OCI-LY3 (cell line): ENCODE results near the gene ZBTB49.

Experiments used
- H2AFZ ChIP-seq: fragments of 200-600, 300-600 bp; shearing (Covaris generic); 2 replicates; pipeline ENCODE4 v1.6.0; 2014; ENCODE audit warnings: antibody characterized with exemption, low read depth, low read length
- H3K27ac ChIP-seq: fragments of 200-600, 300-600 bp; sonication (generic); 2 replicates; pipeline ENCODE4 v1.5.1; 2014; ENCODE audit warnings: mild to moderate bottlenecking, low read length, moderate library complexity, mixed read lengths
- H3K27me3 ChIP-seq: fragments of 200-600, 300-600 bp; sonication (generic); 2 replicates; pipeline ENCODE4 v1.6.1; 2014; ENCODE audit warnings: low read depth, low read length, mixed read lengths
- H3K36me3 ChIP-seq: fragments of 200-600, 300-600 bp; sonication (generic); replicated peaks from 2 replicates; pipeline ENCODE3; 2014; ENCODE audit warnings: low read depth, low read length, mixed read lengths
- H3K4me1 ChIP-seq: fragments of 300-600, 200-600 bp; sonication (generic); 2 replicates; pipeline ENCODE4 v1.6.1; 2014; ENCODE audit warnings: low read length, mixed read lengths
- H3K4me2 ChIP-seq: fragments of 200-600, 300-600 bp; sonication (generic); 2 replicates; pipeline ENCODE4 v1.6.1; 2014; ENCODE audit warnings: low read length, mixed read lengths
- H3K4me3 ChIP-seq: fragments of 300-600, 200-600 bp; sonication (generic); 2 replicates; pipeline ENCODE4 v1.5.1; 2014; ENCODE audit warnings: antibody characterized with exemption, mild to moderate bottlenecking, low read length, moderate library complexity
- H3K79me2 ChIP-seq: fragments of 300-600, 200-600 bp; shearing (Covaris generic); 2 replicates; pipeline ENCODE4 v1.6.1; 2014; ENCODE audit warnings: mild to moderate bottlenecking, low read length, mixed read lengths
- H3K9ac ChIP-seq: fragments of 300-600, 200-600 bp; shearing (Covaris generic); 2 replicates; pipeline ENCODE4 v1.6.0; 2014; ENCODE audit warnings: mild to moderate bottlenecking, low read length, moderate library complexity
- H3K9me3 ChIP-seq: fragments of 200-600, 300-600 bp; shearing (Covaris generic); 2 replicates; pipeline ENCODE4 v1.6.1; 2014; ENCODE audit warnings: low read length, mixed read lengths; ENCODE audit not compliant: insufficient read depth
- H4K20me1 ChIP-seq: fragments of 200-600, 300-600 bp; sonication (generic); 2 replicates; pipeline ENCODE4 v1.6.1; 2016; ENCODE audit warnings: low read length, mixed read lengths; ENCODE audit not compliant: insufficient read depth
- EZH2phosphoT487 ChIP-seq: fragments of 200-600 bp; shearing (Covaris generic); IDR thresholded peaks from 2 replicates; pipeline ENCODE4 v1.6.1; 2018; ENCODE audit warnings: antibody characterized with exemption, mixed run types, low read depth
- TF ChIP-seq, protein P1 (sequence below): fragments of 200-600, 300-600 bp; sonication (generic); IDR thresholded peaks from 2 replicates; pipeline ENCODE4 v1.5.1; 2014; ENCODE audit warnings: antibody characterized with exemption, low read length, low read depth

ZBTB49 gene

DNA sequence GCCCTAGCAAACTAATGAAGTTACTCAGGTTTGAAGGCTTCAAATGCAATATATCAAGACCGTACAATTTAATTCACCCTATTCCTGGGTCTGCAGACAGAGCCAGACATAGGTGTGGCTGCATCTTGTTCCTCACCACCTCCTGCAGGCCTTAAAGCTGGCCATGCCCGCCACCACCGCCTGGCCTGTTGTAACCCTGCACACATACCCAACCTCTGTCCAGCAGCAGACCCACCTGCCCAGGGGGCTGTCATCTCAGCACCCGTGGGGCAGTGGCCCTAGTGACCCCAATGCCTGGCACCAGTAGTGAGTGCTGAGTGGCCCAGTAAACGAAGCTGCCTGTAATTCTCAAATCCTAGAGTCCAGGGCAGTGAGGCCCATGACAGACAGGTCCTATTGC is 40.7 kb downstream of the ZBTB49 start:
- Histone ChIP-seq H3K4me3 (no peak overlapping the region), H3K9ac (no peak overlapping the region)
- TF ChIP-seq, protein P1, sequence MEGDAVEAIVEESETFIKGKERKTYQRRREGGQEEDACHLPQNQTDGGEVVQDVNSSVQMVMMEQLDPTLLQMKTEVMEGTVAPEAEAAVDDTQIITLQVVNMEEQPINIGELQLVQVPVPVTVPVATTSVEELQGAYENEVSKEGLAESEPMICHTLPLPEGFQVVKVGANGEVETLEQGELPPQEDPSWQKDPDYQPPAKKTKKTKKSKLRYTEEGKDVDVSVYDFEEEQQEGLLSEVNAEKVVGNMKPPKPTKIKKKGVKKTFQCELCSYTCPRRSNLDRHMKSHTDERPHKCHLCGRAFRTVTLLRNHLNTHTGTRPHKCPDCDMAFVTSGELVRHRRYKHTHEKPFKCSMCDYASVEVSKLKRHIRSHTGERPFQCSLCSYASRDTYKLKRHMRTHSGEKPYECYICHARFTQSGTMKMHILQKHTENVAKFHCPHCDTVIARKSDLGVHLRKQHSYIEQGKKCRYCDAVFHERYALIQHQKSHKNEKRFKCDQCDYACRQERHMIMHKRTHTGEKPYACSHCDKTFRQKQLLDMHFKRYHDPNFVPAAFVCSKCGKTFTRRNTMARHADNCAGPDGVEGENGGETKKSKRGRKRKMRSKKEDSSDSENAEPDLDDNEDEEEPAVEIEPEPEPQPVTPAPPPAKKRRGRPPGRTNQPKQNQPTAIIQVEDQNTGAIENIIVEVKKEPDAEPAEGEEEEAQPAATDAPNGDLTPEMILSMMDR = no peak
- TF ChIP-seq EZH2phosphoT487 = no peak

DNA sequence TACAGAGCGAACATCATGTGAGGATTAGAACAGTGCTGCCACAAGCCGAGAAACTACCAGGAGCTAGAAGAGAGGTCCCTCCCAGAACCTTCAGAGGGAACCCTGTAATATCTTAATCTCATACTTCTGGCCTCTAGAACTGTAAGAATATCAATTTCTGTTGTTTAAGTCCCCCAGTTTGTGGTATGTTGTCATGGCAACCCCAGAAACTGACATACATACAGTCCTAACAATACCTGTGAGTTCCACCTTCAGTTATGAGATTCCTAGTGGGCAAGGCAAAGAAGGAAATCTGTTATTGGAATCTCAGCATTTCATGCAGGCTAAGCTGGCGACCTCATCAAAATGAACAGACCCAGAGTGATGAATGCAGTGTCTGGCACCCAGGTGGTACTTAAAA is 42.5 kb downstream of the ZBTB49 start:
- H3K79me2 ChIP-seq = no peaks in the 10 kb centered on the region
- no peaks in the 10 kb centered on the region for H3K27me3 ChIP-seq
- H3K4me2 ChIP-seq = peak overlapping the region; percentile 29; the same call in 1 of the 2 replicates
- peaks cover 3% of the 10 kb centered on the region; the same call in 1 of the 2 replicates for H3K9me3 ChIP-seq
- no peak overlapping the region for H2AFZ ChIP-seq
- peak overlapping the region; percentile 45; the same call in 1 of the 2 replicates for H3K9ac ChIP-seq
- H3K27ac ChIP-seq = peak overlapping the region; percentile 85
- H3K4me1 ChIP-seq = peaks cover 65% of the 10 kb centered on the region
- TF ChIP-seq, protein P1 = no peak
- no peak for TF ChIP-seq EZH2phosphoT487
- peaks cover 6% of the 10 kb centered on the region for H3K36me3 ChIP-seq
- no peak overlapping the region for H3K4me3 ChIP-seq
- no peaks in the 10 kb centered on the region for H4K20me1 ChIP-seq

More for the DNA sequence above, 40.7 kb downstream of the ZBTB49 start:
- H3K79me2 ChIP-seq = no peaks in the 10 kb centered on the region
- no peak overlapping the region for H3K4me2 ChIP-seq
- H3K9me3 ChIP-seq = peaks cover 3% of the 10 kb centered on the region; the same call in 1 of the 2 replicates
- H2AFZ ChIP-seq = no peak overlapping the region
- peak overlapping the region; percentile 44 for H3K27ac ChIP-seq
- peaks cover 65% of the 10 kb centered on the region for H3K4me1 ChIP-seq
- no peaks in the 10 kb centered on the region for H3K27me3 ChIP-seq
- no peaks in the 10 kb centered on the region for H4K20me1 ChIP-seq
- peaks cover 10% of the 10 kb centered on the region for H3K36me3 ChIP-seq

DNA sequence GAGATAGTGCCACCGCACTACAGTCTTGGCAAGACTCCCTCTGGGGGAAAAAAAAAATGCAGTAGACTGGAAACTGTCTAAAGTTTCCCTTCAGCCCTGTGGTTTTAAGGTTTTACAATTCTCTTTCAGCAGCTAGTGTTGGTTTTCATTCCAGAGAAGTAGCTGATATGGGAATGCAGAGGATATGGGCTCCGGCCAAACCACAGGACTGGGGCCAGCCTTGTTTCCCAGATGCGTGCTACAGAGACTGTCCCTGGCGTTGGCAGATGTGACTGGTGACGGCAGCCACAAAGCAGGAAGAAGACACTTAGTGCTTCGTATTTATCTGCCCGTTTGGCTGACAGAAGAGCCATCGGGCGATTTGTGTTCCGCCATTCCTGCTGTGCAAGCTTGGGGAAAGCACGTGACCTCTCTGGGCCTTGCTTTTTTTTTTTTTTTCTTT is 43.2 kb downstream of the ZBTB49 start:
- Histone ChIP-seq H3K9ac (peak overlapping the region; percentile 60), H3K4me3 (peak overlapping the region; percentile 54; the same call in 1 of the 2 replicates), H4K20me1 (no peaks in the 10 kb centered on the region), H3K79me2 (no peaks in the 10 kb centered on the region), H3K27me3 (no peaks in the 10 kb centered on the region), H3K9me3 (peaks cover 3% of the 10 kb centered on the region; the same call in 1 of the 2 replicates), H2AFZ (no peak overlapping the region), H3K36me3 (peaks cover 6% of the 10 kb centered on the region), H3K27ac (peak overlapping the region; percentile 85), H3K4me2 (peak overlapping the region; percentile 81), H3K4me1 (peaks cover 65% of the 10 kb centered on the region)
- no peak for TF ChIP-seq EZH2phosphoT487
- TF ChIP-seq, protein P1 = no peak

DNA sequence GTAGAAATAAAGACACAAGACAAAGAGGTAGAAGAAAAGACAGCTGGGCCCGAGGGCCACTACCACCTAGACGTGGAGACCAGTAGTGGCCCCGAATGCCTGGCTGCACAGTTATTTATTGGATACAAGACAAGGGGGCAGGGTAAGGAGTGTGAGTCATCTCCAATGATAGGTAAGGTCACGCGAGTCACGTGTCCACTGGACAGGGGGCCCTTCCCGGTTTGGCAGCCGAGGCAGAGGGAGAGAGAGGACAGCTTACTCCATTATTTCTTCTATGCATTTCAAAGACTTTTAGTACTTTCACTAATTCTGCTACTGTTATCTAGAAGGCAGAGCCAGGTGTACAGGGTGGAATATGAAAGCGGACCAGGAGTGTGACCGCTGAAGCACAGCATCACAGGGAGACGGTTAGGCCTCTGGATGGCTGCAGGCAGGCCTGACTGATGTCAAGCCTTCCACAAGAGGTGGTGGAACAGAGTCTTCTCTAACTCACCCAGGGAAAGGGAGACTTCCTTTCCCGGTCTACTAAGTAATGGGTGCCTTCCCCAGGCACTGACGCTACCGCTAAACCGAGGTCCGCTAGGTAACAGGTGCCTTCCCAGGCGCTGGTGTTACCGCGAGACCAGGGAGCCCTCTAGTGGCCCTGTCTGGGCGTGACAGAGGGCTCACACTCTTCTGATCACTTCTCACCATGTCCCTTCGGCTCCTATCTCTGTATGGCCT is 44.9 kb downstream of the ZBTB49 start:
- Histone ChIP-seq H3K9ac (peak overlapping the region; percentile 60), H3K36me3 (peaks cover 5% of the 10 kb centered on the region), H3K79me2 (no peaks in the 10 kb centered on the region), H3K27ac (peak overlapping the region; percentile 85), H3K9me3 (peaks cover 3% of the 10 kb centered on the region; the same call in 1 of the 2 replicates), H3K27me3 (no peaks in the 10 kb centered on the region), H3K4me2 (peak overlapping the region; percentile 81), H3K4me1 (peaks cover 55% of the 10 kb centered on the region), H4K20me1 (no peaks in the 10 kb centered on the region), H2AFZ (no peak overlapping the region), H3K4me3 (peak overlapping the region; percentile 54)
- TF ChIP-seq, protein P1 = peak; percentile 80
- TF ChIP-seq EZH2phosphoT487 = no peak
